Esophagus muscularis mucosa (tissue), 3 donors: ENCODE data around the gene ANKRD53.

Source experiments
- CTCF ChIP-seq, 3 experiments: fragments of 200-600 bp in 2 of 3; fragments of 450-650 bp in 1 of 3; sonication (generic) in 2 of 3; IDR thresholded peaks; one replicate each; pipeline ENCODE4 v1.5.1; 2017 to 2019; ENCODE audit warnings: antibody characterized with exemption in 3 of 3, mild to moderate bottlenecking in 2 of 3, moderate library complexity in 1 of 3
- POLR2A ChIP-seq: fragments of 450-650 bp; IDR thresholded peaks from one replicate; pipeline ENCODE4 v1.6.1; 2017; ENCODE audit warnings: antibody characterized with exemption, moderate library complexity, mild to moderate bottlenecking, low read depth

- no peak for TF ChIP-seq CTCF (IDR thresholded peaks at IDR 0.05)
- TF ChIP-seq POLR2A, result no peak
These were observed 20.6 kb upstream of the ANKRD53 start for GRCh38 chr2:70957798-70958197.
